ENCODE results near the gene UBALD1.

UBALD1 gene

DNA sequence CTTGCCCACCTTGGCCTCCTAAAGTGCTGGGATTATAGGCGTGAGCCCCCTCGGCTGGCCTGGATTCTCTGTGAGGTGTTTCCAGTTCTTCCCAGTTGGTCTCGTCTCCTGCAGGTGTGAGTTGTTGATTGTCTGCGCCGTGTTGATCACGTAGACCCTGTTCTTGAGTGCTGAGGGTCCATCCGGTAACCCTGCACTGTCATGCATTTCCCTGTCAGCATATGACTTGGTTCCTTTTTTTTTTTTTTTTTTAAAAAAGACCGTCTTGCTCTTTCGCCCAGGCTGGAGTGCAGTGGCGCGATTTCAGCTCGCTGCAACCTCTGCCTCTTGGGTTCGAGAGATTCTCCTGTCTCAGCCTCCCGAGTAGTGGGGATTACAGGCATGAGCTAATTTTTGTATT lies 27.2 kb upstream of the UBALD1 start:
- no peak for DNase-seq

DNA sequence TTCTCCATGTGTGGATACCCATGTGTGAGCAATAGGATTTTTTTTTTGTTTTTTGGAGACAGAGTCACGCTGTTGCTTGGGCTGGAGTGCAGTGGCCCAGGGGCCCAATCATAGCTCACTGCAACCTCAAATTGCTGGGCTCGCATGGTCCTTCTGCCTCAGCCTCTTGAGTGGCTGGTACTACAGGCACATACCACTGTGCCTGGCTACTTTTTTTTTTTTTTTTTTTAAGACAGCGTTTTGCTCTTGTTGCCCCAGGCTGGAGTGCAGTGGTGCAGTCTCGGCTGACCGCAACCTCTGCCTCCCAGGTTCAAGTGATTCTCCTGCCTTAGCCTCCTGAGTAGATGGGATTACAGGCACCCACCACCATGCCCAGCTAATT lies 26.6 kb upstream of the UBALD1 start:
- no peak for DNase-seq

DNA sequence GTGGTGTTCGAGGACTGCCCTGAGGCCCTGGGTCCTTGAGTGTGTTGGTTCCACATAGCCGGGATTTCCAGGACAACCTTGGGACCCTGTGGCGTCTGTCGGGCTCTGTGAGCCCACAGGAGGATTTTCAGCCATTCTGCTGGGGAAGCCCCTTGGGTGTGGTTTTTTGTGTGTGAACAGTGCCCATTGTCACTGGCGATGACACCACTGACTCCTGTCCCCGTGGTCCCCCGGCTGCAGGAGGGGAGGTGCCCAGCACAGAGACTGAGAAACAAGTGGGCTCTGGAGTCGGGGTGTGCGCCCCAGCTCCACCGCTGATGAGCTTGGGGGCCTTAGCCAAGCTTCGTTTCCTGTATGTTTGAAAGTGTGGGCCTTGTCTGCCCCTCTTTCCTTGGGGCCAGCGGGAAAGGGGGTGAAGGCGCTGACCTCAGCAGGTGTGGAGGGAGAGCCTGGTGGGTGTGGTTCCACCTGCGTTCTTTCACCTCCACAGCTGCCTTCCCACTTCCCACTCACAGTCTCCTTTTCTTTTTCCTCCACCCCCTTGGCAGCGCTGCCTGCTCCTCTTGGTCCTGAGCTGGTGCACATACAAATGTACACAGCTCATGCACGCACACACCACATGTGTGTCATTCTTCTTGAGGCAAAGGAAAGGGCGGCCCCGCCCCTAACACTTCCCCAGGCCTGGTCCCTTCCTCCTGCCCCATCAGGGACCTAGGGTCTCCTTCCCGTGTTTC lies 26.1 kb upstream of the UBALD1 start:
- DNase-seq, result no peak

DNA sequence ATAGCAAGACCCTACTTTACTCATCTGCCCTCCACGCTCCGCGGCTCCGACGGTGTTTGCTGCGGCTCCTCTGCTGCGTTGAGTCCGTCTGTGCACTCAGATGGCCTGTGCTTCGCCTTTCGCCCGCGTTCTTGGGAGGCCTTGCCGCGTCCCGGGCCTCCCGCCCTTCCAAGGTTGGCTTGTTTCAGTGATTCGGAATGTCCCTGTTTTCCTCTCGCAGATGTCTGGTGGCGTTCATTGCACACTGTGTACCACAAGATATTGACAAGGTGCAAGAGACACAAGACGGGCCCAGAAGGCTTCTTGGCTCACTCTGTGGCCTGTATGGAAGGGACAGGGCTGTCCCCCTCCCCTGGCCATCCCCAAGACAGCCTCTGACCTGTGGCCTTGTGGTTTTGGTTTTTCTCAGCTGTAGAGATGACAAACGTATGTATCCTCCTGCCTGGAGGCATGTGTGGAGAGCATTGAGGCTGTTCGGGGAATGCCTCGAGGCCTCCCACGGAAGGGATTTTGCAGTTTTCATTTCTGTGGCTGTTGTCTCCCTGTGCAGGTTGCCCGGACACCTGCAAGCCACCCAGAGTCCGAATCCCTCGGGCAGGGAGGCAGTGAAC lies 25.3 kb upstream of the UBALD1 start:
- no peak for DNase-seq

DNA sequence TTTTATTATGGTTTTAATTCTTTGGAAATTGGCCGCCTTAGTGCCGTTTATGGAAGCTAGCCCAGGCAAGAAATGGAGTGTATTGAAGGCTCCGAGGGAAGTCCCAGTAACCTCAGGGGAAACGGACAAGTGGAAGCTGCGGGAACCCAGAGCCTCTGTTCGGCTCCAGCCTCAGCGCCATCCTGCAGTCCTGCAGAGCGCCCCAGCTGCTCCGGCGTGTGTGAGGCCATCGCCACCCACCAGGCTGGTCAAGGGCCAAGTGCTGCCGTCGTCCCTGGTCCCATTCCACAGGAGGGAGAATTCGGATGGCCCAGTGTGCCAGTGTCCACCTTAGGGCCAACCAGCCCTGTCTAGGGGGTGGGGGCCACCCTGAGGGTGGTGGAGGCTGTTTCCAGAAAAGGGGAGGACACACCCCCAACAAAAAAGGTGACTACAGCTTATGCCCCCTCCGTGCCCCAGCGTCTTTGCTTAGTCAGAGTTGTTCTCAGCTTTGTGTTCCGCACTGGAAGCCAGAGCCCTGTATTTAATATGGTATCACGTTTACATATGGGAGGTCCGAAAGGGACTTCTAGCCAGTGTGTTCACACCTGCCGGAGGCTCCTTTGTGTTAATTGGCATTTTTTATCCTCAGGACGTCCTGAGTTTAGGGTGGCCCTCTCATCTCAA lies 22.9 kb upstream of the UBALD1 start:
- DNase-seq, result no peak

DNA sequence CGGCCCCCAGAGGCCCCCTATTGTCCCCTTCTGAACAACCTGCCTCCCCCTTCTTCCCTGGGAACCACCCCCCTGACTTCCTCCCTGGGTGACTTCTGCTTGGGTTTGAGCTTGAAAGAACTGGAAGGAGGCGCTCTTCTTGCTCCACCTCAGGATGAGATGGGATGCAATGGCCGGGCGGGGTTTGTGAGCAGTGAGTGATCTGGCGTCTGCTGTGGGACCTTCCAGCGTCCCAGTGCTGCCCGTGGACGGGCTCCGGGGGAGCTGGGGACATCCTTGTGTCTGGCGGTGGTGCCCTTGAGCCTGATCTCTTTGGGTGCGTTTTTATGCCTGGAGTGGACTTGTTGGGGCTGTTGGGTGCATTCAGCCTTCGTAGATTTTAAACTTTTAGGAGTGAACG lies 21.5 kb upstream of the UBALD1 start:
- no peak for DNase-seq

DNA sequence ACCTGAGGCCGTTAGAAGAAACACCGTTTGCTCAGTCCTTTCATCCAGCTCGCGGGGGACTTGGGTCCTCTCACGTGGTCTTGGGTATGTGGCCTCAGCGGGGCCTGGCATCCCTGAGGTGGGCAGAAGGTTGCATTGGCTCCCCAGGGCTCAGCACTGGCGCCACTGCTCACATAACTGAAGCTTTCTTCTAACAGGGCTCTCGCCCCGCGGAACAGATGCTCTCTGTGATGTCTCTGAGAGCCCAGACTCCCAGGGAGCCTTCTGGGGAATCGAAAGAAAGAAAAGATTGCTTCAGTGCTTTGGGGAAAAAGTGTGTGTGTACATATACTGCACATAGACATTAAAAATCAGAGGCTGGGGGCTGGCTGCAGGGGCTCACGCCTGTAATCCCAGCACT lies 20.1 kb upstream of the UBALD1 start:
- DNase-seq, result no peak

DNA sequence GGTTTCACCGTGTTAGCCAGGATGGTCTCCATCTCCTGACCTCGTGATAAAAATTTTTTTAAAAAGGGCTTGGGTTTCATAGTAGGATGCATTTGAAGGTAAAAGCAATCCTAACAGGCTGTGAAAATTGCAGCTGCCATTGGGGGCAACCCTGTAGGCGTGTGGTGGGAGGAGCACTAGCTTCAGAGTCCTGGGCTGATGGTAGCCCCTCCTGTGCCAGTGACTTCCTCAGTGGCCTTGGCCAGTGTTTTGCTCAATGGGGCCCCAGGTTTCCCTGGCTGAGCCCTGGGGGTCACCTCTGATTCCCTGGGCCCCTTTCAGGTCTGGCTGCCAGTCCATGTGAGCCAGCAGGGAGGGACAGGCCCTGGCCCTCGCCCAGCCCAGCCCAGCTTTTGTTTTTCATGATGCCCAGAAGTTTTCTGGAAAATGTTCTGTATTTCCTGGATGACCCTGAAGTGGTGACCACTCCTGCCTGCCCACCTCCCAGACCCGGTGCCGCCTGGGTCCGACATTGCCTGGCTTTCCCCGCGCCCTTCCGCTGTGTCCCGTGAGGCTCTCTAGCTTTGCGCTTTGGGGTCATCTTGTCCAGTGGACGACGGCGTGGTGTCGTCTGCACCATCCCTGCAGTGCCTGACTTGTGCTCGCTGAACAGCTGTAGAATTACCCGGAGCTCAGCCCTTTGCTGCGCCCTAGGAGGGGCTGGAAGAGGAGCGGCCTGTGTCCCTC lies 19.4 kb upstream of the UBALD1 start:
- DNase-seq, result no peak

DNA sequence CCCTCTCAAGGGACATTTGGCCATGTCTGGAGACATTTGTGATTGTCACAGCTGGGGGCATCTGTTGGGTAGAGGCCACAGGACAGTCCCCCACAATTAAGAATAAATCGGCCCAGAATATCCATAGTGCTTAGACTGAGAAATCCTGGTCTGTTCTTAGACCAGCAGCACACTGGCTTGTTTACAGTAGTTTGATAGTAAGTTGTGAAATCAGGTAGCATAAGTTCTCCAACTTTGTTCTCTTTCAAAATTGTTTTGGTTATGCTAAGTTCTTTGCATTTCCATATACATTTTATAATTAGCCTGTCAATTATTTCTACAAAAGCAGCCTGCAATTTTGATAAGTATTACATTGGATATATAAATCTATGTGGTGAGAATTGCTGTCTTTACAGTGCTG lies 16.8 kb upstream of the UBALD1 start:
- no peak for DNase-seq

DNA sequence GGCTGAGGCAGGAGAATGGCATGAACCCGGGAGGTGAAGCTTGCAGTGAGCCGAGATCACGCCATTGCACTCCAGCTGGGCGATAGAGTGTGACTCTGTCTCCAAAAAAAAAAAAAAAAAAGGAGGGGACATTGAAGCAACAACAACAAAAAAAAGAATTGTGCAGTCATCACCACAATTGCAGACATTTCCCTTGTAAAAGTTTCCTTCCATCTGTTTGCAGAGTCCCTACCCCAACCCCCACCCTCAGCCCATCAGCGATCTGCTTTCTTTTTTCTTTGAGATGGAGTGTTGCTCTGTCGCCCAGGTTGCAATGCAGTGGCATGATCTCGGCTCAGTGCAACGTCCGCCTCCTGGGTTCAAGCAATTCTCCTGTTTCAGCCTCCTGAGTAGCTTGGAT lies 13.6 kb upstream of the UBALD1 start:
- DNase-seq, result no peak

DNA sequence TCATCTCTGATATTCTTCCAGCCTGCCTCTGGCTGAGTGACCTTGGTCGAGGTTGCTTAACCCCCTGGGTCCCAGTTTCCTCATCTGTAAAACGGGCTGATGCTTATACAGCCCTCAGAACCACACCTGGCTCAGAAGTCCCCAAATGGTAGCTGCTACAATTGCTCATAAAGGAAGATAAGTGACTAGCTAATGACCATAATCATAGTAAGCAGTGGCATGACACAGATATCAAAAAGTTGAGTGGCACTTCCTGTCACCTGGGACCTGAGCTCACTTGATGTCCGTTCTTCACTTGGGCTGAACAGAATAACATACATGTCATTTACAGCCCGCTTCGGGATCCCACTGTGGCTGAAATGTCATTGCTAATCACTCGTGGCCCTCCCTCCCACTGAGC lies 11.7 kb upstream of the UBALD1 start:
- DNase-seq, result no peak

DNA sequence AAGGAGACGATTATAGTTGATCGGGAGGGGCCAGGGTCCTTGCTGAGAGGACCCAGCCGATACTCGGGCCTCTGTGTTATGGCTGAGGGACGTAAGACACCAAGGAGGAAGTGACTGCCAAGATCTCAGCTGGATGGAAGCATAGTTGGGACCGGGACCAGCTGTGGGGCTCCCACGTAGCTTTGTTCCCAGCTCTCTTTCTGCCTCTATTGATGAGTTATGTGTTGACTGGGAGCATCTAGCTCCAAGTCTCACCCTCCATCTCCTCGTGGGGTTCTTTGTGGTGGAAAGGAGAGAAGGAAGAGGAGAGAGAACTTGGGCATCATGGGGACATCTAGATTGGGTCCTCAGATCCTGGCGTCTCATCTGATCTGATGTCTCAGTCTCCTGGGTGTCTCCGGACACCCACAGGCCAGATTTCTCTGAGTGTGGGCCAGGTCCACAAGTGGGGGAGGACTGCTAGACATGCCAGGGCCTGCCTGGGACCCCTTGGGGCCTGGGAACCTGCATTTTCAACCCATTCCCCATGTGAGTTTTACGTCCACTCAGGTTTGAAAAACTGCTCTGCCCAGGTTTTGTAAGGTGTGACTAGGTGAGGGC lies 11.0 kb upstream of the UBALD1 start:
- DNase-seq, result no peak

DNA sequence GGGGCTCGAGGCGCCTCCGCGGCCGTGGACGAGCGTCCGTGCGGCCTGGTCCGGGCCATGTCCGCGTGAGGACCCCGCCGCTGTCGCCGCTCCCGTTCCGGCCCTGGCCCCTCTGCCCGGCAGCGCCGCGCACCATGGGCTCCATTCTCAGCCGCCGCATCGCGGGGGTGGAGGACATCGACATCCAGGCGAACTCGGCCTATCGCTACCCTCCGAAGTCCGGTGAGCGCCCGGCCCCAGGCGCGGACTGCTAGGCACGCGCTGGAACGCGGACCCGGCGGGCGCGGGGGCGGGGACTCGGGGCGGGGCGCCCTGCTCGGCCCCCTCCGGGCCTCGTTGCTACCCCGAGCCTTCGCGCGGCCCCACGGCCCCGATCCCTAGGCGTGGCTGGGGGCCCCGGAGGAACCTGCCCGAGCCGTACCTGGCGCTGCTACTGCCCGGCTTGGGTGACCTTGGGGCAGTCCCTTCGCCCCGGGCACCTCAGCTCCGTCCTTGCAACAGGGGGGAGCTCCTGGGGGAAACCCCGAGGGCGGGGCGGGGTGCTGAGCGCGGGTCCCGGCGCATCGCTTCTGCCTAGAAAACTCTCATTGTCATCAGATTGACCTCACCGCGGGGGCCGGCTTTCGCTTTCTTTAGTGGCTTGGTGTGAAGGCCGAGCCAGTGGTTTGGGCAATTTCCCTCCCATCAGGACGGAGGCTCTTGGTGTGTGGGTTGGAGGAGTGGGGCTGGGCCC lies 10.3 kb upstream of the UBALD1 start:
- peak; percentile 84 to 89 for DNase-seq

DNA sequence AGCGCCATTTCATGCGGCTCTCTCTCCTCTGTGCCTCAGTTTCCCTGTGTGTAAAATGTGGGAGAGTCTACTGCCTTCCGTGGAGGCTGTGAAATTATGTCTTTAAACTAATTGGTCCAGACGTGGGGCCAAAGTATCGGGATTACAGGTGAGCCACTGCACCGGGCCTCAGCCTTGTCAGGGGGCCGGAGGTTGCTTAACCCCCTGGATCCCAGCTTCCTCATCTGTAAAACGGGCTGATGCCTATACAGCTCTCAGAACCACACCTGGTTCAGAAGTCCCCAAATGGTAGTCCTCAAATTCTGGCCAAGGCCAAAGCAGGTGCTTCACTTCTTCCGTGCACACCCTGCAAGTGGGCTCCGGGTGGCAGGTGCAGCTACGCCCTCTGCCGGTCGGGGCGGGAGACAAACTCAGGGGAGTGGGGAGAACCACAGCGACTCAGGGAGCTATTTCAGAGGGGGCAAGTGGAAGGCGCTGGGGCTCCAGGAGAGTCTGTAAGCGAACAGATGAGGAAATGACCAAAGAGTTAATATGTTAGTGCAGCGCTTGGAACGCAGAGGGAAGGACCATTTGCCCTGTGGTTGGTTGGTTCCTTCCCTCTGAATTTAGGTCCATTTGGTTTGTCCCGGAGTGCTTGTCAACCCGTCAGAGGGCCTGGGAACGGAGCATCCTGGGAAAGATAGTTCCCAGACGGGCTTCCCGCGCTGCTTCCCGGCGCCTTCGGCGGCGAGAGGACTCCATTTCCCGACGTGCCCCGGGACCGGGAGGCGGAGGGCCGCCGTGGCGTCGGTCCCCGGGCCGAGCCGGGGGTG lies 9.5 kb upstream of the UBALD1 start, which contains the start of gene MGRN1:
Gene MGRN1 (plus strand): TSS at position 812 of the 812 bp plus-strand sequence. CDS start 135 bp downstream, outside the sequence.
- DNase-seq, result peak; percentile 90 to 94

DNA sequence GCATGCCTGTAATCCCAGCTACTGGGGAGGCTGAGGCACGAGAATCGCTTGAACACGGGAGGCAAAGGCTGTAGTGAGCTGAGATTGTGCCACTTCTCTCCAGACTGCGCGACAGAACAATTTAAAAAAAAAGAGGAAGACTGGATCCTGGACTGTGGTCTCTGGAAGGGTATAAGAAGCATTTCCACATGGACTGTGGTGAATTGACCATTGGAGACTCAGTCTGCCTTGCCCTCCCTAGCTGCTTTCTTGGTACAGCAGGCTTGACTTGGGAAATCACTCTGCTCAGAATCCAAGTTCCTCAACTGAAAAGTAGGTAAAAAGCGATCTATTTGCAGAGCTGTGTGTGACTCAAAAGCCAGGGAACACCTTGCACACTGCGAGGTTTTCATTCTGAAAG lies 8.9 kb upstream of the UBALD1 start:
- DNase-seq, result no peak

DNA sequence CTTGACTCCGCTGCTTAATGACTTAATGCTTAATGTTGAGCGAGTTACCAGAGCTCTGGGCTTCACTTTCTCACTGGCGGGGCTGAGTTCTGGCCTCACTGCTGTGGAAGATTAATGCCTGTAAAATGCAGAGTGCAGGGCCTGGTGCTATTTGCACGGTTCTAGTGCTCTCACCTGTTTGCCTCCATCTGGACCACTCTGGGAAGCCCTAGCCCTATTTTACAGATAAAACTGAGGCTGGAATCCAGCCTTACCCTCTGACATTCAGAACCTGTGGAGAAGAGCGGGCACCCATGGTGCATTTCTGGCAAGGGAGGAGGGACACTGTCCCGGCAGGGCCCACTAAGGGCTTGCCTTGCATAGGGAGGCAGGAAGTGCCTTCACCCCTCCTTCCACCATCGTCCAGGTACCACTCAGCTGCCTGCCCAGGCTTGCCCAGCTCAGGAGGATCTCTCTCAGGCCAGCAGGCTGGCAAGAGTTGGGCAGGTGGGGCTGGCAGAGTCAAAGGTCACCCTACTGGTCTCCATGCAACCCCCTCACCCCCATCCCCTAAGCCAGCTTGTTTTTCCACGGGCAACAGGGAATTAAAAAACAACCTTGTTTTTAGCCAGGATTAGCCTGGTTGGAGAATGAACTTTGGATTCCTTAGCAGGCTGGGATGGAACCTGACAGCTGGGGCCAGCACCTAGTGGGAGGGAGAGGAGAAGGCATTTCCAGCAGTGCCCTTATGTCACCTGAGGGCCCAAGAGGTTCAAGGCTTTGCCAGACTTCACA lies 4.1 kb upstream of the UBALD1 start:
- DNase-seq, result no peak

DNA sequence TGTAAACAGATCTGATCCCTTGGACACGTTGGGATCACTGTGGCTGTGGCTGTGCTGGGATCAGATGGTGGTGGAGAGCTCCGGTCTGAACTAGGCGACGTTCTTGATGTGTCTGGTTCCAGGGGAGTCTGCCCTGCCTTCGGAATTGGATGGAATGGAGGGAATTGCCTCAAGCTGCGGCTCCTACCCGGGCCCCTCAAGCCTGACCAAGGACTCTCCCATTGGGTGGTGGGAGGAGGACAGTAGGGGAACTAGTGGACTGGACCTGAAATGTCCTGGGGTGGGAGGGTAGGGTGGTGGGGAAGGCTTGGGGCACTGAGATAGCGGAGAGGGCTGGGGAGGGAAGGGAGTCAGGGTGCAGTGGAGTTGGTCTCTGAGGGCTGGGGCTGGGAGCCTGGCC lies 3.2 kb upstream of the UBALD1 start:
- no peak for DNase-seq

DNA sequence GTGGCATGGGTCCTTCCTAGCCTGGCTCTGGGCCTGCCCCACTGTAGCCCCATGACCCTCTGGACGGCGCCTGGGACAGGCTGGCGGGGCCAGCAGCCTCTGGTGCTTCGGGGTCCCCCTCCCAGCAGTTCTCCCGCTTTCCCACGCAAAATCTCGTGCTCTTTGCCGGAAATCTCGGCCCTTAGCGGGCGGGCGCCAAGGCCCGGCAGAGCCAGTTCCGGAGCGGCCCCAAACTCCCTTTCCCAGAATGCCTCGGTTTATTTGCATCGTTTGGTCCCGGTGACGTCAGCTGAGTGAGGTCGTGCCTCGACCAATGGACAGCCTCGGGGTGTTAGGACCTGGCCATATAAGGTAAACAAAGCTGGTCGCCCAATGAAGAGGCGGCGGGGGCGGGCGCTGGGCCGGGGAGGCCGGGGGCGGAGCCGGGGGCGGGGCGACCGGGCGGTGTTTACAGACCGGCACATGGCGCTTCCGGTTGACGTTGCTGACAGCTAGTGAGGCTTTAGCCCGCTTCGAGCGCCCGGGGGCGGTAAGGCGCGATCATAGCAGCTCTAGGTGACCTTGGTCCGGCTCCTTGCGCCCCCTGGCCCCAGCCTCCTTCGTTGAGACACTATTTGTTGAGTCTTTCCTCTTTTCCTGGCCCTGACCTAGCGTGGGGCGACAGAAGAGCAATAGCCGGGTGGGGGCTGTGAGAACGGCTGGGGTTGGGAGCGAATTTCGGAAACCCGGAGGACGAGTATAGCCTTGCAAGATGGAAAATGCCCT lies 1.5 kb upstream of the UBALD1 start:
- peak; percentile 98 to 99 for DNase-seq

DNA sequence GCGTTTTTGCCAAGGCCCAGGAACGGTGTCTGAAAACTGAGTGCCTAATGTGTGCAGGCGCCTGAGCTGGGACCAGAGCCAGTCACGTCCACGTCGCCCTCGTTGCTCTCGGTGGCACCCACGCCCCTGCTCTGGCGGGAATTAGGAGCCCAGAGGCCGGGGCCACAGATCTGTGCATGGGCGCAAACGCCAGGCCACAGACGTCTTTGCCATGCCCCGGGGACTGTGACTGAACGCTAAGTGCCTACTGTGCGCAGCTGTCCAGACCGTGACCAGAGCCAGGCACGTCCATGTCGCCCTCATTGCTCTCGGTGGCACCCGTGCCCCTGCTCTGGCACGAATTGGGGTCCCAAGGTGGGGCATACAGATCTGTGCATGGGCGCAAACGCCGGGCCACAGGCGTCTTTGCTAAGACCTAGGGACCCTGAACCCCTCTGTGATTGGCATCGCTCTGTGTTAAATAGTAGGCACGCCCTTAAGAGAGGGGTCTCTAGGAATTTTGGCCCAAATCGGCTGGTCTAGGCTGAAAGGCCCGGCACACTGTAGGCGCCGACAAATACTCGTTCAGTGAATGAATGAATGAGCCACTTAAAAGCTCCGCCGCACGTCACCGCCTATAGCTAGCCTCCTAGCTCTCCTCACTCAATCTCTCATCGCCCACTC lies 827 bp upstream of the UBALD1 start:
- peak in 1 of 2 experiments; percentile 24 for DNase-seq
